GM23248 (cell line): ENCODE results near the gene ZNF132.

ENCODE experiments used
- EZH2 ChIP-seq: fragments of 200-600 bp; sonication (generic); IDR thresholded peaks from 2 replicates; pipeline ENCODE4 v1.6.1; 2018; ENCODE audit warnings: antibody characterized with exemption, mild to moderate bottlenecking; ENCODE audit not compliant: insufficient read depth, poor library complexity, severe bottlenecking
- EZH2phosphoT487 ChIP-seq: fragments of 200-600 bp; sonication (generic); IDR thresholded peaks from 2 replicates; pipeline ENCODE4 v1.6.1; 2018; ENCODE audit warnings: antibody characterized with exemption, moderate library complexity, mild to moderate bottlenecking, low read depth; ENCODE audit not compliant: insufficient read depth

DNA sequence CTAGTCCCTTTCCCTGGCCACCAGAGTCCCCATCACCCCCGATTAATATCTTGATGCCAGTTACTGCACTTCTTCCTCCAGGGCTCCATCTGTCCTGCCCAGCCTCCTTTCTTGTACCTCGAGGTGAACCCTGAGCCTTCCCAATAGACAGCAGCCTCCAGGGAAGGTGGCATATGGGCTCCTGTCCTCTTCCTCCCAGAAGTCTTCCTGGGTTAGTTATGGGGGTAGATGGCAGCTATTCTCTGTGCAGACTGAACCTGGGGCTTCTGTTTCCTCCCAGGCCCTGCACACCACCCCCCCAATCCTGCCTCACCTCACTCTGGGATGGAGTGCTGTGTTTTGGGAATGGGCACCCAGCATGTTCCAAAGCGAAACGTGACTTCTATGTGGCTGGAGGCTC, 41.9 kb downstream of the ZNF132 start:
- TF ChIP-seq EZH2 (no peak), EZH2phosphoT487 (no peak)
